GM18526 (cell line): Measurements from ENCODE around the gene ABI1.

Source experiments
- POLR2A ChIP-seq: IDR thresholded peaks from 3 replicates; pipeline ENCODE4 v1.6.1; 2011; ENCODE audit not compliant: insufficient read length; ENCODE audit errors: extremely low read depth

ABI1 gene

DNA sequence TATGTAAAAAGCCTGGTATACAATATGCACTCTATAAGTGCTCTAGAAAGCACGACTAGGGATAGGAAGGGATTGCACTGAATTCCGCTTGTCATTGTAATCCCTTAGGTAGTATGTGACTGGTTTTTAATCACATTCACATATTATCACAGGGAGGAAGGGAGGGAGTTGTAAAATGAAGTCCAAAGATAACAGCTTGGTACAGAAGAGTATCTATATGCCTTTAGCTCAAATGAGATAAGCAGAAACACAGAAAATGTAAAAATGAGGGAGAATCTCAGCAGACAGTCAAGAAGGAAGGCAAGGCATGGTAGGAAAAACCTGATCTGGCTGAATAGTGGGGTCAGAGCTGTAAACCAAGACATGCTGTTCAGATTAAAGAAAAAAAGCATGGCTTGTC, 63.4 kb downstream of the ABI1 start:
- no peak for TF ChIP-seq POLR2A

DNA sequence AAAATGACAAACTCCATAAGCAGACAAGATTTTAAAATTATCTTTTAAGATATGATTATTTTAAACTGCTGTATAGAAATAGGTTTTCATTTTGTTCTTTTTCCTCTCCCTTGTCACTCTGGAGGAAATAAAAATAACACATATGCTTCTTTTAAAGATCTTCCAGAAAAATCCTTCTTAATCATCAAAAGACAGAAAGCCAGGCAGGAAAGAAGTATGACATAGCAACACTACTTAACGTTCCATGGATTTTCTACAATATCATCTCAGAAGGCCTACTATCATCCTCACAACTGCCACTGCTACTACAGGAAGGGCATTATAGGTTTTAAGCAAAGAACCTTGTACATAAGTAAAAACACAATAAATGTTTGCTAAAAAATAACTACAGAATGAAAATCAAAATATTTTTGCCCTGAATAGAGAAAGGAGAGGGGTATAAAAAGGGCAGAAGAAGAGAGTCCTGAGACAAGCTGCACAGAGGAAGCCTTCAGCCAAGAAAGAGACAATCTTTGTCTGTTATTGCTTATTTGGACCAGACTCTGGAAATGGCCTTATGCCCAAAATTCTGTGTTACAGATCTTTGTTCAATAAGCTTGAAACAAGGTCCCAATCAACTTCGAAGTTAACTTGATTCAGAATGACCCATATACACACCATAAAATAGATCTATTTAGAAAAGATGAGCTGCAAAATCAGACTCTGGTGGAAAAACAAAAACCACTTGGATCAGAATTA, 67.8 kb downstream of the ABI1 start:
- TF ChIP-seq POLR2A, result no peak

DNA sequence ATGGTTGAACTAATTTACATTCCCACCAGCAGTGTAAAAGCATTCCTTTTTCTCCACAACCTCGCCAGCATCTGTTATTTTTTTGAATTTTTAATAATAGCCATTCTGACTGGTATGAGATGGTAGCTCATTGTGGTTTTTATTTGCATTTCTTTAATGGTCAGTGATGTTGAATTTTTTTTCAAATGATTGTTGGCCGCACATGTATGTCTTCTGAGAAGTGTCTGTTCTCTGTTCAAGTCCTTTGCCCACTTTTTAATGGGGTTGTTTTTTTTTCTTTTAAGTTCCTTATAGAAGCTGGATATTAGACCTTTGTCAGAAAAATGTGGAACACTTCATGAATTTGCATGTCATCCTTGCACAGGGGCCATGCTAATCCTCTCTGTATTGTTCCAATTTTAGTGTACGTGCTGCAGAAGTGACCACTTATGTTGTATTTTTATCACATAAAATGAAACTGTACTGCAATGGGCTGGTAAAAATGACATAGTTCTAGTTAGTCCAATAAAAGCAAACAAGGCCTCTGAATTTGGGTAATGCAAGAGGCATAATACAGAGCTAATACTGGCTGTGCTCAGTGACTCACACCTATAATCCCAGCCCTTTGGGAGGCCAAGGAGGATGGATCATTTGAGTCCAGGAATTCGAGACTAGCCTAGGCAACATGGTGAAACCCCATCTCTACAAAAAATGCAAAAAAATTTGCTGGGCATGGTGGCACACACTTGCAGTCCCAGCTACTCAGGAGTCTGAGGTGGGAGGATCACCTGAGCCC, 70.3 kb downstream of the ABI1 start:
- TF ChIP-seq POLR2A, result no peak

DNA sequence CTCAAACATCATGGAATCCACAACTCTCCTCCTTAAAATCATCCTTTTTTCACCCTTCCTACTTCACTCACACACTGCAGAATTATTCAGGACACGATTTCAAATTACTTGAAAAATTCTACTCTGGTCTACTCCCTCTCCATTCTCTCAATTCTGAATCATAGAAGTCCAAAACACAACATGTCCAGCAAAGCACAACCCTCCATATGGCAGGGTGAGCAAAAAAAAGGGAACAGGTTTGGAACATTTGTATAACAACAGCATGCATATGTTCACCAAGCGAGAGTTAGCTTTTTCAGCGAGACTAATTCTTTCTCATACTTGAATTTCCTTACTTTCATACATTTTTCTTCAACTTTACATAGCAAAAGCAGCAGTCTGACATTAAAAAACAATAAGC, 73.4 kb downstream of the ABI1 start:
- TF ChIP-seq POLR2A, result no peak

DNA sequence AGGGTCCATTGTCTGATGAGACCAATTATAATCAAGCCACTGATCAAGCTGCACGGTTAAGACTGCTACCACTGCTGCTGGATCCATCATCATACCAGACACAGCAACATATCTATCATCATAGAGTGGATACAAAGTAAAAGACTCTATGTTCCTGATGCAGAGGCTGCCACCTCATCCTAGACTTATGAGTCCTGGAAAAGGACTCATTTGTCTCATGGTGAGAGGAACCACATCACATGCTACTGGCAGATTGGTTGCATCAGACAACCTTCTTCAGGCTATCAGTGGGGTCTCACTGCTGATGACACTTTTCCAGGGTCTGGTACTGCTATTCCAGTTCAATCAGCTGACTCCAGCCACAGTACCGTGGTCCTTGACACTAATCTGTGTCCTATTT, 79.0 kb downstream of the ABI1 start:
- TF ChIP-seq POLR2A, result no peak

DNA sequence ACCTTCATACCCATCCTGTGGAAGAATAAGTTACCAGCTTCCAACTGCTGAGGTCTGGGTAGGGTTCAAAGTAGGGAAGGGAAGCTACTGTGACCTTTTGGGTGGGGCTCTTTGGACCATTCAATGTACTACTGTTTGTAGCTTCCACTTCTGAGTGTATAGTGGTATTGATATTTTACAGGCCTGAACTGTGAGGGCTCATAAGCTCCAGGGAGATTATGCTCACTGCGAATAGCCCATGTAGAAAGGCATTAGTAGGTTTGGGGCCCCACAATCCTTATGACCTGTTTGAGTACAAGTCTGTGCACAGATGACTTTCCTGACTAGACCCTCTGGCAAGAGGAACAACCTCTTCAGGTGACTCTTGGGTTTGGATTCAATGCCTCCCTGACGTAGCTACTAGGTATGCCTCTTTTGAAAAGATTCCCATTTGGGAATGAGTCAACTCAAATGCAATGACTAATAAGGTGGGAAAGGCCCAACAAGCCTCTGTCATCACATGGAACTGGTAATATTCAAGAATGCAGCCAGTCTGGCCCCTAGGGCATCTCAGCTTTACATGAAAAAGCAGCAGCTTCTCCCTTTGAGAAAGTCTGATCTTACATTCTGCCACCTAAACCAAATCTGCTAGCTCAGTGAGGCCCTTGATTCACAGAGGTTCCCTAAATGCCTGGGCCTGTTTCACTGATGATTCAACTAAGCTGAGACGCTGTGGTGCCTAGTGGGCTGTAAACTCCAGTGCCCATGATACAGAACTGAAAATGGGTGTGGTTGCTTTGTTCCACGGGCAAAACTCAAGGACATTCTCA, 79.8 kb downstream of the ABI1 start:
- no peak for TF ChIP-seq POLR2A

DNA sequence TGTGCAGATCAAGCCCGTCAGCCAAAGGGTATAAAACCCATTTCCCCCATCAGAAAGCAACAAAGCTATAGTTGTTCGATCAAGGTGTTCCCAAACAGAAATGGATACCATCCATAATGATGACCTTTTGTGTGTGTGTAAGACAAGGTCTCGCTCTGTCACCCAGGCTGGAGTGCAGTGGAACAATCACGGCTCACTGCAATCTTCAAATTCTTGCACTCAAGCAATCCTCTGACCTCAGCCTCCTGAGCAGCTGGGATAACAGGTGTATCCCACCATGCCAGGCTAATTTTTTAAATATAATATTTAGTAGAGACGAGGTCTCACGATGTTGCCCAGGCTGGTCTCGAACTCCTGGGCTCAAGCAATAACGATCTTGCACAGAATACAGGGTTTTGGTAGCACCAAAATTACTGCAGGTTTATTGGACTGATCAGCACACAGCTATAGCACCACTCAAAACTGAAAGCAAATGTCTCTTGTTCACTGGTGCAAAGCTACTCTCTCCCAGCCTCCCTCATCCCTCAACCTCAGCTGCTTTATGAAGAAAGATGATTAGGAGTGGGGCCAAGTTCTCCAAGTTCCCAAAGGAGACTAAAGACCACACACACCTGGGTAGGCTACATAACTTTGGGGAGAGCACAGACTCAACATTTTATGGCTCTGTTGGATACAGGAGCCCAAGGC, 80.5 kb downstream of the ABI1 start:
- TF ChIP-seq POLR2A, result no peak

DNA sequence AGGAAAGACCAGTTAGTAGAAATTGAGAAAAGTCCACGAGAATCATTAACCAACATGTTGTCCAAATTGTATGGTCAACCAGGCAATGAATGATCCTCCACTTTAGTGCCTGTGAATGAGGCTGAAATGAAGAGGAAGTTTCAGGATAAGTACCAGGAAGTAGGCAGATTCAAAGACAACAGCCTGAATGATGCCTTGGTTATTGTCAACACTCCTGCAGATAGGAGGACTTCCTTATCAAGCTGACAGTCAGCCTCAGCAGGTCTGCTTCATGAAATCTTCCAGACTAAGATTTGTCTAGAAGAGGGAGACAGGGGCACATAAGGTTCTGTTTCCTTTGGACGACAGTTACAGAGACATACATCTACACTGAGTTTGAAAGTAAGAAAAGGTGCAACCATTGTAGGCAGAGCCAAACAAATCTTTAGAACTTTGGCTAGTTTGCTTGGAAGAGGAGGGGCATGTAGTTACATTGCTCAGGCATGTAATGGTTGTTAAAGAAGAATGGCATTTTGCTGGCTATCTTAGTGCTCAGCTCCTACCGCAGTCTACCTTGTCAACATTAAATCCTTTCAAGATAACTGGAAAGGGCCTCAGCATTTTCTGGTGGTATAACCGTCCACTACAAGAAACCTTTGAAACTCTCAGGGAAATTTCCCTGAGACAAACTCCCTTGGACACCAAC, 81.4 kb downstream of the ABI1 start:
- no peak for TF ChIP-seq POLR2A

DNA sequence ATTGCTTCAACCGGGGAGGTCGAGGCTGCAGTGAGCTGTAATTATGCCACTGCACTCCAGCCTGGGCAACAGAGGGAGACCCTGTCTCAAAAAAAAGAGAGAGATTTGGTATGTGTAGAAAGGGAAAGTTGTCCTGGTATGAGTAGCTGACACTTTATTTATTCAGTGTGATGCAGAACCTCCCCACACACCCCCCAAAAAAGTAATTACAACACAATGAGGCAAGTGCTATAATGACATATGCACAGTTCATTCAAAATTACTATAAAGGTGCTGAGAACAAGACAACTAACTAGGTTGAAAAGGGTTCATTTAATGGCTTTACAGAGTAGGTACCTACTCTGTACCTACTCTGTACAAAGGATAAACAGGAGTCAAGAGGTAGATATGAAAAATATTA, 83.1 kb downstream of the ABI1 start:
- no peak for TF ChIP-seq POLR2A

DNA sequence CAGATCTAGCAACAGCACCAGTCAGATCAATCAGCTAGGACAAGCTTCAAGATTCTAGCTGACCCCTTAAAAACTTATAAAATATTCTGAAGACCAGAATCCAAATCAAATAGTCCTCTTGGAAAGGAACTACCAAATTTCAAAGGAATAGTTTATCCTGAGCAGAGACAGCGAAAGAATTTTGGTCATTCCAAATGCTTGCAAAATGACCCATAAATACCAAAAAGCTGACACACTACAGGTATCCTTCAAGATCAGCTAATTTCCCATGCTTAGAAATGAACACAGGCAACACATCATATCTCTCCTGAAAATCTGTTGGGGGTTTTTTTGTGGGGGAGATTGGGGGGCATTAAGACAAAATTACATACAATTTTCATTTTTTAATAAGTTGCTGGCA, 84.5 kb downstream of the ABI1 start:
- TF ChIP-seq POLR2A, result no peak

DNA sequence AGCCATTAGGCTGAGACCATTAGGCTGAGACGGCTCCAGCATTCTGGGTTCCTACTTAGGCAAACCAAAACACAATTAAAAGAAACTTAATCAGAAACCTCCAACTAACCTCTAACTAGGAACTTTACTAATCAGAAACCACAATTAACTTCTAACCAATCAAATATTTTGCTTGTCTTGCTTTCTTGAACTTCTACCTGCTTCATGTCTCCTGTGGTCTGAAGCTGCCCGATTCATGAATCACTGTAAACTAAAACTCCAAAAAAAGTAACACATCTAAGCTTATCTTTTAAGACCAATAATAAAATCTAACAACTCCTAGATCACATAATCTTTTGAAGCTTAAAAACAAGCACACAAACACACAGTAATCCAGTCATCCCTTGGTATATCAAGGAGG, 87.1 kb downstream of the ABI1 start:
- no peak for TF ChIP-seq POLR2A

DNA sequence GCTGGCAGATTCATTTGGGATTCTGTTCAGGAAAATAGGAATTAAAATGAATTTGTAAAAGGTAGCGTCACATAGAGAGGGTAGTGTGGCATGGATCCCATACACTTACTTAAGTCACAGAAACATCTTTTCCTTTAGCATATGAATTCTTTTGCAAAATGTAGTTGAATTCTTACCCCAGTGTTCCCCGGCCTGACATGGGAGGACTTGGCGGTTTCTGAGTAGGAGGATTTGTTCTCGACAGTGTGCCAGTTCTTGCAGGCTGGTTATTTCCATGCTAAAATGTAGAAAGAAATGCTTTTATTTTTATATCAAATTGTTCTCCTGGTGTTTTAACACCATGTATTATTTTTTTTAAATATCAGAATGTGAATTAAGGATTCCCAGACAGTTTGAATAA, 90.7 kb downstream of the ABI1 start:
- TF ChIP-seq POLR2A, result no peak

DNA sequence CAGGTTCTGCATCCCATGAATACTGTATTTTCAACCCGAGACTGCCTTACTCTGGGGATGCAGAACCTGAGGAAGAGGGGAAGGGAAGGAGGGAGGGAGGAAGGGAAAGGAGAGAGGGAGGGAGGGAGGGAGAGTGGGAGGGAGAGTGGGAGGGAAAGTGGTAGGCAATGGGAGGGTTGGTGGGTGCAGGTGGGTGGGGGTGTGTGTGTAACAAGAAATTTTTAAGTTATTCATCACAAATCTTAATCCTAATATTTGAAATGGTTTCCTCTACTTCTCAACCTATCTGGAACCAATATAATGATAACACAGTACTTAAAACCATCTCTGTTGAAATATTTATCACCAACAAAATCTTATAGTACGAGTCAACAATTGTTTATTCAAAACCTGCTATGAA, 95.2 kb downstream of the ABI1 start:
- TF ChIP-seq POLR2A, result no peak

DNA sequence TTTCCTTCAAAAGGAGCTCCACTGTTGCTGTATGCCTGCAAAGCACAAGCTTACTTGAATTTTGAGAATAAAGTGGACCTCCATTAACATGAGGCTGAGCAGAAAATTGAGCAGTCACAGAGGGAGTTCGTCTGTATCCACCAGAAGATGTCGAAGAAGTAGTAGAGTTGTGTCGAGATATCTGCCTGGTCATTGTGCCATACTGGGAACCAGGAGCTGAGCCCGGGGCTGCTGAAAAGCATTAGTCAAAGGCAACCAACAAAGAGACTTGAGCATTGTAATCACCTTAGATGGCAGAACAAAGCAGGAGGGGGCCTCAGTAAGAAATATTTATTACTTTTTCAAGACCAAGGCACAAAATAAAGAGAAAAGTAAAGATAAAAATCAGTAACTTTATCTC, 101.8 kb downstream of the ABI1 start:
- no peak for TF ChIP-seq POLR2A

DNA sequence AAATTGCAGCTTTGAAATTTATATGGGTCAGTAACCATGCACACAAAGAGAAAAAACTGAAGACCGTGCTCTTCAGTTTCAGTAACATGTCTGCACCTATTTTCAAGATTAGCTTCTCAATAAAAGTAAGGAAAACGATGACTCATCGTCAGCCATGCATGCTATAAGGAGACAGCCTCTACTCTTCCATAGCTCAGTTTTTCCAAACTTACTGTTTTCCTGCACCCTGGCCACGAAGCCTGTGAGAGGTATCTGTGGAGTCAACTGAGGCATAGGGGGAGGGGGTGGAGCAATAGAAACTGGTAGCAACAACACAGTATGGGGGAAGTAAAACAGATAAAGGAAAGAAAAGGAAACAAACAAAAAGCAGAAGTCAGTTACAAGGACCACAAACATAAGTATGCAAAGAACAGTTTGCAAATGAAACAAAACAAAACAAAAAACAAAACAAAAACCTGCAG, 105.3 kb downstream of the ABI1 start:
- TF ChIP-seq POLR2A, result no peak

DNA sequence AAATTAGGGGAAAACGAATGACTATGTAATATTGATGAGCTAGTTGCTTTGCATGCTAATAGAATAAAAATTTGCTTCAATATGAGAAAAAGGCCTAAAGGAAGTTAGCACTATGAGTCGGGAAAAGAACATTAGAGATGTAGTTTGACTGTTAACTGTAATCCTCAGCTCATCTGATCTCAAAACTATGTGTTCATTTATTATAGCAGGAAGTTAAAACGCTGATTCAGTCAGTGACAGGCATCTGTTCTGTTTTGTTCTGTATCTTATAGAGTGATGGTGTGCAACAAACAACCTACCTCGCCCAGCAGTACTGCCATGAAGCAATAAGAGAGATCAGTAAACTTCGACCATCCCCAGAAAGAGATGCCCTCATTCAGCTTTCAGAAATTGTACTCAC, 114.7 kb downstream of the ABI1 start:
- no peak for TF ChIP-seq POLR2A
